H1 (cell line): ENCODE measurements around the gene CAPN15. TPM values are rescaled to one million over a fixed set of nuclear protein-coding genes. Genes with fewer than 3 reads are reported as not detected.

Source experiments
- ASH2L ChIP-seq: fragments of 200-600, 300-600 bp; sonication (generic); IDR thresholded peaks from one replicate; pipeline ENCODE4 v1.7.1; 2017; ENCODE audit warnings: low read length
- BCL11A ChIP-seq, 2 experiments: IDR thresholded peaks; one replicate each; pipeline ENCODE4 v1.6.1; 2011; ENCODE audit warnings: low read depth in 2 of 2, low read length in 2 of 2, mild to moderate bottlenecking in 2 of 2
- CEBPB ChIP-seq: IDR thresholded peaks from 2 replicates; pipeline ENCODE4 v1.6.1; 2012; ENCODE audit warnings: low read depth, low read length
- CHD2 ChIP-seq: IDR thresholded peaks from 2 replicates; pipeline ENCODE4 v1.6.1; 2012; ENCODE audit warnings: low read length, improper control_type of control experiment
- CHD7 ChIP-seq: fragments of 300-600 bp; sonication (generic); IDR thresholded peaks from 2 replicates; pipeline ENCODE4 v1.7.1; 2012; ENCODE audit warnings: low read length, moderate library complexity, mild to moderate bottlenecking, inconsistent platforms; ENCODE audit not compliant: insufficient replicate concordance
- EZH2 ChIP-seq: fragments of 200-600 bp; sonication (generic); IDR thresholded peaks from 2 replicates; pipeline ENCODE4 v1.7.1; 2012; ENCODE audit warnings: low read depth, mild to moderate bottlenecking, moderate library complexity, low read length, inconsistent platforms; ENCODE audit not compliant: severe bottlenecking
- PHF8 ChIP-seq: fragments of 200-600 bp; sonication (generic); conservative IDR thresholded peaks from 2 replicates; pipeline ENCODE4 v1.7.1; 2012; ENCODE audit warnings: low read depth, mild to moderate bottlenecking, inconsistent platforms, low read length, moderate library complexity
- POLR2A ChIP-seq, 2 experiments: IDR thresholded peaks; 1 replicate in 1 of 2; 2 replicates in 1 of 2; pipeline ENCODE4 v1.6.1; 2011; ENCODE audit warnings: low read depth in 2 of 2, low read length in 2 of 2, mild to moderate bottlenecking in 2 of 2; ENCODE audit errors: control extremely low read depth in 1 of 2
- POU5F1 ChIP-seq: IDR thresholded peaks from 2 replicates; pipeline ENCODE4 v1.6.1; 2011; ENCODE audit warnings: low read depth, mild to moderate bottlenecking, low read length, moderate library complexity
- polyA plus RNA-seq, 7 experiments: library from polyadenylated mRNA; depleted of rRNA in 3 of 7; stranded (reverse) in 5 of 7; unstranded in 2 of 7; fragments of >200 nt in 5 of 7; fragments of 200-250 nt in 2 of 7; gene quantifications; 1 replicate in 5 of 7; 2 replicates in 1 of 7; 4 replicates in 1 of 7; pipeline versions ENCODE4 v1.2.1 to v1.2.3, GENCODE V29; 2011 to 2013; ENCODE audit warnings: missing spikeins in 2 of 7, mixed read lengths in 2 of 7
- total RNA-seq: library from RNA; stranded (reverse); fragmentation: NEBNext Ultra II Directional; extraction: Animal tissue kit (Norgen Biotek cat#: 25700); gene quantifications from 2 replicates; pipeline ENCODE4 v1.2.1, GENCODE V29; 2021
- TF ChIP-seq, protein P1 (sequence below): IDR thresholded peaks from 2 replicates; pipeline ENCODE4 v1.6.1; 2011; ENCODE audit warnings: low read length, improper control_type of control experiment

Gene CAPN15
- total and polyA plus RNA-seq, 2 of the 8 experiments (the other 6 are each of a cell fraction or from before 2014, with no cell fraction given) = 38.9 to 76.9 TPM

DNA sequence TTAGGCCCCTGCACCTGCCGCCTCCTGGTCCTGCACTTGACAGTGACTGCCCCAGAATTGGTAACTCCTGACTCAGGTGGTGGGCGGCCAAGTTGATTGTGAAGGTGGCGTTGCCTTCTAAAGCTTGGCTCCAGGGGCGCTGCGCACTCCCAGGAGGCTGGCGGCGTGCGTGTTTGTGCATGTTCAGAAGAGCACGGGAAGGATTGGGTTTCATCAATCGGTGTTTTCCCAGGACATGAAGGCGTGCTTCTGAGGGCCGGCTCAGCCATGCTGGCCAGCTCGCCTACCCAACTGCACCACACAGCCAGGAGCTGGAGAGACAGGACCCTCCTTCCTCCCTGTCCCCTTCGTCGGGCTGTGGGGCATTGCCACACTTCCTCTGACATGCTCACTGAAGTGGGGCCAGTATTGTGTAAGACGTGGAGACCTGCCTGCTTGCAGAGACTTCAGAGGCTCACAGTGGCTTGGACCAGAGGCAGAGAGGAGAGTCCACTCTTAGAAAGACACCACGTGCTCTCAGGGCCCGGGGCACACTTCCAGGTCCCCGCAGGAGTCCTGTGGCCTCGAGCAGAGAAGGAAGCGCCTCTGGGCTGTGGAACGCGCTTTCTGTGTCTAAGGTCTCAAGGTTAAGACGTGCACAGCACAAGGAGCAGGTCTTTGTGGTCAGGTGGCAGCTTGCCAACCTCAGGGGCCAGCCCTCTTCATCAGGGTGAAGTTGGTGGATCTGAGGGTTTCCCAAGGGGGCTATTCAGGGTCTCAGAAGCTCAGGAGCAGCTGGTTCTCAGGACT is 65.2 kb downstream of the CAPN15 start (continued):
- TF ChIP-seq CHD7 (no peak), POLR2A (IDR thresholded peaks at IDR 0.05; ENCODE audit: control extremely low read depth in 1 of 2, low read depth in 2 of 2, low read length in 2 of 2) (no peak), EZH2 (no peak), PHF8 (no peak), ASH2L (no peak), CEBPB (no peak), CHD2 (no peak), BCL11A (IDR thresholded peaks at IDR 0.05; ENCODE audit: low read depth in 2 of 2, low read length in 2 of 2) (no peak), POU5F1 (no peak)
- TF ChIP-seq, protein P1, sequence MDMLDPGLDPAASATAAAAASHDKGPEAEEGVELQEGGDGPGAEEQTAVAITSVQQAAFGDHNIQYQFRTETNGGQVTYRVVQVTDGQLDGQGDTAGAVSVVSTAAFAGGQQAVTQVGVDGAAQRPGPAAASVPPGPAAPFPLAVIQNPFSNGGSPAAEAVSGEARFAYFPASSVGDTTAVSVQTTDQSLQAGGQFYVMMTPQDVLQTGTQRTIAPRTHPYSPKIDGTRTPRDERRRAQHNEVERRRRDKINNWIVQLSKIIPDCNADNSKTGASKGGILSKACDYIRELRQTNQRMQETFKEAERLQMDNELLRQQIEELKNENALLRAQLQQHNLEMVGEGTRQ = no peak
